Stimulated activated CD8-positive, alpha-beta memory T cell treated with anti-CD3 and anti-CD28 coated beads, Interleukin-15, amount 100 ng/mL, for 48 hours (primary cell): ENCODE data around the gene OTC.

Source experiments
- DNase-seq, 2 donors: peaks; one replicate each; pipeline ENCODE4 v3.0.0-alpha.2; 2020; ENCODE audit warnings: low read depth in 2 of 2

The OTC gene

DNA sequence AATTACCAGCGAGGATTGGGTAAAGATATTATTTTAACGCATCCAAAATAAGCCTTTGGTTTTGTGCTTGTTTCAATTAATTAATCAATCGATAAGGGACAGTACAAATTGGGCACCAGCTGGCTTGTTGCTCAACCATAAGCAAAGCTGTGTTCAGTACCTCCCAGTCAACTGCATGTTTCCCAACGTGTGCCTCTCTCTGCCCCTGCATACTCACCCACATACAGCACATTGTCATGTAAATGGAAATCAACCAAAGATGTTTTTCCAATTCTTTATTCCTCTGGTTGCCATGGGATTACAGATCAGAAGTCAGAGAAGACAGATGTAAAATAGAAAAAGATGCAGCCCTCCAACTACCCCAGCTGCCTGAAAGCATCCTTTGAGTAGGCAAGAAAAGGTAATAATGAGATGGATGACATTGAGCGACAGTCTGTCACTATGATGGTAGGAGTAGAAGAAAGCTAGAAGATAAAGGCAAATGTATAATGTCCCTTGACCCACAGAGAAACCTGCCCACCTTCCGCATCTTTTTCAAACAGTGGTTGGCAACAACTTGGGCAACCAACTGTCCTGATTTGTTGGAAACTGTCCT is 116.3 kb downstream of the OTC start:
- no peak for DNase-seq
